ENCODE data around the gene CCDC134.

Gene CCDC134

GRCh38 chr22:41800348-41801146, at the start of gene CCDC134:
TSS of gene CCDC134 (plus strand) at chr22:41800679. CDS start at chr22:41808891, 8,212 bp downstream.
- peak; percentile 32 to 96 (median 84) for DNase-seq

GRCh38 chr22:41752011-41752970, 48.2 kb upstream of the CCDC134 start:
- no peak for DNase-seq

GRCh38 chr22:41753984-41754383, 46.5 kb upstream of the CCDC134 start:
- DNase-seq = no peak

GRCh38 chr22:41757502-41757901, 43.0 kb upstream of the CCDC134 start:
- DNase-seq = no peak

- DNase-seq = no peak
Observed at GRCh38 chr22:41758231-41758630, 42.2 kb upstream of the CCDC134 start.

- DNase-seq = peak in 11 of 51 donors; percentile 1 to 24 (median 5)
Observed at GRCh38 chr22:41762980-41763779, 37.3 kb upstream of the CCDC134 start.

- DNase-seq = no peak
Observed at GRCh38 chr22:41766476-41766875, 34.0 kb upstream of the CCDC134 start.

GRCh38 chr22:41768430-41768829, 32.0 kb upstream of the CCDC134 start:
- DNase-seq = no peak

- no peak for DNase-seq
Observed at GRCh38 chr22:41770715-41771468, 29.6 kb upstream of the CCDC134 start.

GRCh38 chr22:41772198-41772597, 28.3 kb upstream of the CCDC134 start:
- DNase-seq = no peak

- no peak for DNase-seq
Observed at GRCh38 chr22:41772645-41773044, 27.8 kb upstream of the CCDC134 start.

- DNase-seq = no peak
Observed at GRCh38 chr22:41775338-41775737, 25.1 kb upstream of the CCDC134 start.

- DNase-seq = no peak
Observed at GRCh38 chr22:41775976-41776375, 24.5 kb upstream of the CCDC134 start.

GRCh38 chr22:41776381-41776780, 24.1 kb upstream of the CCDC134 start:
- peak in 1 of 51 donors; percentile 28 for DNase-seq

- DNase-seq = no peak
Observed at GRCh38 chr22:41777749-41778425, 22.6 kb upstream of the CCDC134 start.

GRCh38 chr22:41779929-41780505, 20.5 kb upstream of the CCDC134 start:
- no peak for DNase-seq

- DNase-seq = peak in 14 of 51 donors; percentile 4 to 30 (median 12)
Observed at GRCh38 chr22:41780746-41781505, 19.6 kb upstream of the CCDC134 start.

- DNase-seq = no peak
Observed at GRCh38 chr22:41781507-41781906, 19.0 kb upstream of the CCDC134 start.

- no peak for DNase-seq
Observed at GRCh38 chr22:41782316-41782715, 18.2 kb upstream of the CCDC134 start.
